CD4-positive, alpha-beta T cell (primary cell): ENCODE data around the gene SERPINA4. TPM values are rescaled to one million over a fixed set of nuclear protein-coding genes. Genes with fewer than 3 reads are reported as not detected.

Experiments
- ATAC-seq: fragments of 200-7000 bp; cut with Tn5 transposase; one replicate; pipeline ENCODE4 v1.10.0; 2022; ENCODE audit warnings: mild to moderate bottlenecking; ENCODE audit not compliant: poor library complexity
- CTCF ChIA-PET: fragments of 350-600 bp; sonication (Branson Sonifier 250); formaldehyde crosslinking; loops from one replicate; lab custom pipeline; 2021; ENCODE audit warnings: antibody characterized with exemption, inconsistent platforms; lab: Charles Lee
- POLR2A ChIA-PET: fragments of 350-600 bp; sonication (Branson Sonifier 250); formaldehyde crosslinking; loops from one replicate; lab custom pipeline; 2021; ENCODE audit warnings: antibody characterized with exemption, inconsistent platforms; lab: Charles Lee
- DNase-seq, 14 experiments: peaks; one replicate each; pipeline ENCODE4 v3.0.0-alpha.2; 2013 to 2020; ENCODE audit warnings: mixed read lengths in 2 of 14
- H3K27ac ChIP-seq, 2 donors: one replicate each; pipeline versions ENCODE4 v1.5.1 to v1.7.0; 2013; ENCODE audit warnings: low read length in 2 of 2, low read depth in 1 of 2, mild to moderate bottlenecking in 1 of 2
- H3K27me3 ChIP-seq, 2 experiments: 1 replicate in 1 of 2; 2 replicates in 1 of 2; pipeline versions ENCODE4 v1.6.1 to v1.7.0; 2013; ENCODE audit warnings: low read length in 2 of 2, control low read depth in 1 of 2, mild to moderate bottlenecking in 1 of 2, moderate library complexity in 1 of 2; ENCODE audit not compliant: insufficient read depth in 2 of 2, control insufficient read depth in 1 of 2
- H3K36me3 ChIP-seq: one replicate; pipeline ENCODE4 v1.6.1; 2013; ENCODE audit warnings: low read length, control low read depth; ENCODE audit not compliant: insufficient read depth
- H3K4me1 ChIP-seq: one replicate; pipeline ENCODE4 v1.6.1; 2013; ENCODE audit warnings: low read length, control low read depth; ENCODE audit not compliant: insufficient read depth
- H3K4me3 ChIP-seq: one replicate; pipeline ENCODE4 v1.5.1; 2013; ENCODE audit warnings: mild to moderate bottlenecking, low read length, moderate library complexity
- H3K9me3 ChIP-seq, 2 experiments: 1 replicate in 1 of 2; 2 replicates in 1 of 2; pipeline versions ENCODE4 v1.6.1 to v1.7.0; 2013; ENCODE audit warnings: low read length in 2 of 2, mild to moderate bottlenecking in 2 of 2, control low read depth in 1 of 2, moderate library complexity in 1 of 2; ENCODE audit not compliant: control insufficient read depth in 1 of 2, insufficient read depth in 1 of 2
- H3K27ac Mint-ChIP-seq: one replicate; pipeline ENCODE4 v1.8.0; 2020; ENCODE audit warnings: mixed read lengths
- H3K27me3 Mint-ChIP-seq: one replicate; pipeline ENCODE4 v1.8.0; 2021; ENCODE audit warnings: mixed read lengths
- H3K36me3 Mint-ChIP-seq: one replicate; pipeline ENCODE4 v1.8.0; 2021; ENCODE audit warnings: low read depth, mixed read lengths
- H3K4me1 Mint-ChIP-seq: one replicate; pipeline ENCODE4 v1.8.0; 2021; ENCODE audit warnings: low read depth, mixed read lengths
- H3K4me3 Mint-ChIP-seq: one replicate; pipeline ENCODE4 v1.8.0; 2020; ENCODE audit warnings: mild to moderate bottlenecking, mixed read lengths
- H3K9me3 Mint-ChIP-seq: one replicate; pipeline ENCODE4 v1.8.0; 2020; ENCODE audit warnings: mixed read lengths
- CTCF ChIP-seq: fragments of 200-600 bp; IDR thresholded peaks from one replicate; pipeline ENCODE4 v1.8.0; 2022; ENCODE audit warnings: antibody characterized with exemption, mild to moderate bottlenecking
- intact Hi-C, 2 experiments: fragments of 100-400 bp; cut with DNase I in 1 of 2; cut with micrococcal nuclease in 1 of 2; formaldehyde crosslinking; loops; one replicate each; pipeline versions ENCODE4 v1.15.1 to v1.9.0; 2023 to 2025; cut with DNase I, micrococcal nuclease
- total RNA-seq, 174 experiments: library from RNA in 2 of 174; stranded (reverse) in 2 of 174; gene quantifications; one replicate each; pipeline ENCODE4 v1.2.3 and lab custom pipeline; 2021 to 2026

The SERPINA4 gene
- total RNA-seq, 2 experiments from 2014 or later = not detected

- no peaks in the 10 kb centered on the region for H3K4me1 Mint-ChIP-seq
- no peak overlapping the region for H3K27ac ChIP-seq
- H3K9me3 Mint-ChIP-seq = no peaks in the 10 kb centered on the region
- H3K36me3 ChIP-seq = no peaks in the 10 kb centered on the region
- peaks cover 0 to 6% of the 10 kb centered on the region in 2 experiments for H3K9me3 ChIP-seq
- ChIA-PET CTCF (no interaction called here), POLR2A (no interaction called here)
- no peaks in the 10 kb centered on the region for H3K36me3 Mint-ChIP-seq
- DNase-seq (no peak), ATAC-seq (no peak)
- no peak overlapping the region for H3K27ac Mint-ChIP-seq
- intact Hi-C loops = no loop called here
- H3K4me3 Mint-ChIP-seq = no peak overlapping the region
- peaks cover 0 to 2% of the 10 kb centered on the region in 2 experiments for H3K27me3 ChIP-seq
- H3K4me1 ChIP-seq = no peaks in the 10 kb centered on the region
- H3K27me3 Mint-ChIP-seq = peaks cover 15% of the 10 kb centered on the region
- TF ChIP-seq CTCF = no peak
- no peak overlapping the region for H3K4me3 ChIP-seq
Measured at GRCh38 chr14:94586635-94587034, 25.4 kb downstream of the SERPINA4 start.

GRCh38 chr14:94588311-94588710 lies 27.1 kb downstream of the SERPINA4 start:
- ATAC-seq (no peak), DNase-seq (no peak)
- H3K9me3 Mint-ChIP-seq = no peaks in the 10 kb centered on the region
- TF ChIP-seq CTCF = no peak
- no peaks in the 10 kb centered on the region for H3K36me3 Mint-ChIP-seq
- POLR2A ChIA-PET = no interaction called here
- Histone ChIP-seq H3K4me1 (no peaks in the 10 kb centered on the region), H3K27me3 (no peaks in the 10 kb centered on the region), H3K27ac (no peak overlapping the region), H3K9me3 (peaks cover 0 to 6% of the 10 kb centered on the region in 2 experiments), H3K36me3 (no peaks in the 10 kb centered on the region), H3K4me3 (no peak overlapping the region)
- no peaks in the 10 kb centered on the region for H3K4me1 Mint-ChIP-seq
- peaks cover 15% of the 10 kb centered on the region for H3K27me3 Mint-ChIP-seq
- intact Hi-C loops = no loop called here
- CTCF ChIA-PET = no interaction called here
- H3K4me3 Mint-ChIP-seq = no peak overlapping the region
- H3K27ac Mint-ChIP-seq = no peak overlapping the region

- Mint-ChIP-seq H3K9me3 (no peaks in the 10 kb centered on the region), H3K36me3 (no peaks in the 10 kb centered on the region), H3K27ac (no peak overlapping the region), H3K4me1 (no peaks in the 10 kb centered on the region), H3K27me3 (peaks cover 8% of the 10 kb centered on the region), H3K4me3 (no peak overlapping the region)
- intact Hi-C loops = no loop called here
- Histone ChIP-seq H3K4me1 (no peaks in the 10 kb centered on the region), H3K27me3 (no peaks in the 10 kb centered on the region), H3K27ac (no peak overlapping the region), H3K4me3 (no peak overlapping the region), H3K9me3 (peaks cover 0 to 6% of the 10 kb centered on the region in 2 experiments), H3K36me3 (no peaks in the 10 kb centered on the region)
- DNase-seq = no peak
- TF ChIP-seq CTCF = no peak
- ChIA-PET POLR2A (no interaction called here), CTCF (no interaction called here)
- ATAC-seq = no peak
Measured at GRCh38 chr14:94591073-94591472, 29.8 kb downstream of the SERPINA4 start.
